ENCODE results near the gene SMAD5. TPM values are rescaled to one million over a fixed set of nuclear protein-coding genes. Genes with fewer than 3 reads are reported as not detected.

The SMAD5 gene
- polyA plus RNA-seq, 3 donors: 7.9 to 19.2 (median 17.3) TPM

GRCh38 chr5:136201870-136202269 lies 69.2 kb downstream of the SMAD5 start:
- Histone ChIP-seq H3K27ac (ENCODE audit: low read depth in 1 of 2, low read length in 2 of 2) (no peak overlapping the region), H3K4me1 (ENCODE audit: control insufficient read depth in 1 of 2, insufficient read depth in 2 of 2, low read length in 2 of 2) (no peaks in the 10 kb centered on the region), H4K20me1 (ENCODE audit: insufficient read depth, low read length) (no peaks in the 10 kb centered on the region), H3K9ac (ENCODE audit: insufficient read depth, low read length, poor library complexity, severe bottlenecking) (no peak overlapping the region), H3K4me3 (replicated peaks in 1 of 3; ENCODE audit: low read depth in 2 of 3, low read length in 3 of 3) (no peak overlapping the region), H3K4me2 (replicated peaks; ENCODE audit: extremely low read depth, low read length, poor library complexity, severe bottlenecking) (no peak overlapping the region), H3K79me2 (ENCODE audit: insufficient read depth, low read length) (no peaks in the 10 kb centered on the region), H3K27me3 (ENCODE audit: control insufficient read depth in 2 of 2, insufficient read depth in 2 of 2, low read length in 2 of 2) (peaks cover 2 to 20% of the 10 kb centered on the region in 2 donors), H3K36me3 (replicated peaks in 1 of 2; ENCODE audit: control insufficient read depth in 1 of 2, insufficient read depth in 2 of 2, low read length in 2 of 2) (no peaks in the 10 kb centered on the region), H2AFZ (ENCODE audit: insufficient read depth, low read depth, low read length, poor library complexity, severe bottlenecking) (no peak overlapping the region), H3K9me3 (replicated peaks in 1 of 2; ENCODE audit: control insufficient read depth in 1 of 2, insufficient read depth in 1 of 2, low read length in 2 of 2) (no peaks in the 10 kb centered on the region)
- peaks cover 28 to 50% (median 35%) of the 10 kb centered on the region in 3 donors for H3K27me3 Mint-ChIP-seq (ENCODE audit: low read depth in 3 of 3)
- intact Hi-C loops (cut with micrococcal nuclease): no loop called here
- H3K9me3 Mint-ChIP-seq: peaks cover 0 to 3% (median 0%) of the 10 kb centered on the region in 7 donors
- no peak overlapping the region for H3K27ac Mint-ChIP-seq
- no peaks in the 10 kb centered on the region for H3K36me3 Mint-ChIP-seq
- no peak for TF ChIP-seq CTCF (IDR thresholded peaks at IDR 0.05)
- H3K4me1 Mint-ChIP-seq: no peaks in the 10 kb centered on the region
- WGBS (ENCODE audit: insufficient coverage): 70% methylated on average over 4 of the region's 4 CpGs
- no peak for DNase-seq
- H3K4me3 Mint-ChIP-seq: no peak overlapping the region

- Histone ChIP-seq H3K9me3 (replicated peaks in 1 of 2; ENCODE audit: control insufficient read depth in 1 of 2, insufficient read depth in 1 of 2, low read length in 2 of 2) (no peaks in the 10 kb centered on the region), H3K27me3 (ENCODE audit: control insufficient read depth in 2 of 2, insufficient read depth in 2 of 2, low read length in 2 of 2) (peaks cover 2 to 20% of the 10 kb centered on the region in 2 donors), H4K20me1 (ENCODE audit: insufficient read depth, low read length) (no peaks in the 10 kb centered on the region), H3K4me2 (replicated peaks; ENCODE audit: extremely low read depth, low read length, poor library complexity, severe bottlenecking) (no peak overlapping the region), H3K9ac (ENCODE audit: insufficient read depth, low read length, poor library complexity, severe bottlenecking) (no peak overlapping the region), H3K36me3 (replicated peaks in 1 of 2; ENCODE audit: control insufficient read depth in 1 of 2, insufficient read depth in 2 of 2, low read length in 2 of 2) (no peaks in the 10 kb centered on the region), H3K27ac (ENCODE audit: low read depth in 1 of 2, low read length in 2 of 2) (no peak overlapping the region), H3K4me3 (replicated peaks in 1 of 3; ENCODE audit: low read depth in 2 of 3, low read length in 3 of 3) (no peak overlapping the region), H2AFZ (ENCODE audit: insufficient read depth, low read depth, low read length, poor library complexity, severe bottlenecking) (no peak overlapping the region), H3K4me1 (ENCODE audit: control insufficient read depth in 1 of 2, insufficient read depth in 2 of 2, low read length in 2 of 2) (no peaks in the 10 kb centered on the region), H3K79me2 (ENCODE audit: insufficient read depth, low read length) (no peaks in the 10 kb centered on the region)
- Mint-ChIP-seq H3K9me3 (peaks cover 0 to 3% (median 0%) of the 10 kb centered on the region in 7 donors), H3K4me1 (no peaks in the 10 kb centered on the region), H3K36me3 (no peaks in the 10 kb centered on the region), H3K27me3 (ENCODE audit: low read depth in 3 of 3) (peaks cover 27 to 47% (median 35%) of the 10 kb centered on the region in 3 donors), H3K27ac (no peak overlapping the region), H3K4me3 (no peak overlapping the region)
- intact Hi-C loops (cut with micrococcal nuclease): no loop called here
- 80% methylated on average over 1 of the region's 13 CpGs for WGBS (ENCODE audit: insufficient coverage)
- DNase-seq: no peak
- no peak for TF ChIP-seq CTCF (IDR thresholded peaks at IDR 0.05)
Measured at GRCh38 chr5:136202469-136203205, 70.0 kb downstream of the SMAD5 start.

Measured in CD14-positive monocyte (primary cell).